A549 treated with GW870086 at 1 μM for 4 hours (cell line): ENCODE results near the gene OR4A47. TPM values are rescaled to one million over a fixed set of nuclear protein-coding genes. Genes with fewer than 3 reads are reported as not detected.

Experiments
- total RNA-seq: library from RNA; stranded (reverse); fragments of 200-300 nt; extraction: Qiagen RNA extraction; gene quantifications from 5 replicates; pipeline ENCODE4 v1.2.3, GENCODE V29; 2022; ENCODE audit warnings: low read depth

The OR4A47 gene, protein sequence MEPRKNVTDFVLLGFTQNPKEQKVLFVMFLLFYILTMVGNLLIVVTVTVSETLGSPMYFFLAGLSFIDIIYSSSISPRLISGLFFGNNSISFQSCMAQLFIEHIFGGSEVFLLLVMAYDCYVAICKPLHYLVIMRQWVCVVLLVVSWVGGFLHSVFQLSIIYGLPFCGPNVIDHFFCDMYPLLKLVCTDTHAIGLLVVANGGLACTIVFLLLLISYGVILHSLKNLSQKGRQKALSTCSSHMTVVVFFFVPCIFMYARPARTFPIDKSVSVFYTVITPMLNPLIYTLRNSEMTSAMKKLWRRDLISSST
- not detected in 5 replicates for total RNA-seq

DNA sequence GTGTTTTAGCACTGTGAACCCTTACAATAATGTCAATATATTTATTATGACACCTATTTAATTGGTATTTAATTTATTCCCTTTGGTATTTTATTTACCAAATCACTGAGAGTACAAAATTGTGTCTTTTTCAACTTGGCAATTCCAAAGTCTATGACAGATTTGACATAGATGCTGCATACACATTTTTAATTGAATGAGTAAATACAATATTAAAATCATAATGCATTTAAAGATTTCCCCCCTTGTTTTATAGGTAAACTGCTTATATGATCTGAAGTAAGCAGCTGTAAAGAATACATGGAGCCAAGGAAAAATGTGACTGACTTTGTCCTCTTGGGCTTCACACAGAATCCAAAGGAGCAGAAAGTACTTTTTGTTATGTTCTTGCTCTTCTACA, at the start of gene OR4A47:
Gene OR4A47, plus strand, starts transcription at position 301 of the 400 bp plus-strand sequence. Its CDS starts 0 bp downstream, at position 301.

Other genes with a start within 250 kb of the OR4A47 start
- not detected in 5 replicates for gene OR4X2, start 243.7 kb upstream of the OR4A47 start, total RNA-seq
- not detected in 5 replicates for gene OR4X1, start 224.9 kb upstream of the OR4A47 start, total RNA-seq
- gene OR4S1, start 182.6 kb upstream of the OR4A47 start, total RNA-seq, result not detected in 5 replicates
- gene OR4C3, start 163.9 kb upstream of the OR4A47 start, total RNA-seq, result not detected in 5 replicates
- not detected in 5 replicates for gene OR4C5, start 122.3 kb upstream of the OR4A47 start, total RNA-seq